GM18502 (cell line): Measurements from ENCODE around the gene ANKRD11.
"Not testable (repeated sequence)": the region's sequence is repeated elsewhere in the genome, so short reads cannot be mapped to it uniquely, and the experiment has no call there.

Experiments
- ATAC-seq: cut with Tn5 transposase; IDR thresholded peaks from one replicate; pipeline ENCODE4 v1.9.1; 2021; ENCODE audit warnings: mild to moderate bottlenecking; ENCODE audit not compliant: unreplicated experiment, poor library complexity

Gene ANKRD11

GRCh38 chr16:89261691-89262563, 228.4 kb downstream of the ANKRD11 start:
- ATAC-seq, result no peak

GRCh38 chr16:89259901-89260300, 230.5 kb downstream of the ANKRD11 start:
- ATAC-seq, result not testable (repeated sequence)

GRCh38 chr16:89257757-89258465, 232.4 kb downstream of the ANKRD11 start:
- no peak for ATAC-seq

- no peak for ATAC-seq
These were observed 233.1 kb downstream of the ANKRD11 start for GRCh38 chr16:89257281-89257731.

- ATAC-seq, result no peak
These were observed 233.6 kb downstream of the ANKRD11 start for GRCh38 chr16:89256651-89257254.

DNA sequence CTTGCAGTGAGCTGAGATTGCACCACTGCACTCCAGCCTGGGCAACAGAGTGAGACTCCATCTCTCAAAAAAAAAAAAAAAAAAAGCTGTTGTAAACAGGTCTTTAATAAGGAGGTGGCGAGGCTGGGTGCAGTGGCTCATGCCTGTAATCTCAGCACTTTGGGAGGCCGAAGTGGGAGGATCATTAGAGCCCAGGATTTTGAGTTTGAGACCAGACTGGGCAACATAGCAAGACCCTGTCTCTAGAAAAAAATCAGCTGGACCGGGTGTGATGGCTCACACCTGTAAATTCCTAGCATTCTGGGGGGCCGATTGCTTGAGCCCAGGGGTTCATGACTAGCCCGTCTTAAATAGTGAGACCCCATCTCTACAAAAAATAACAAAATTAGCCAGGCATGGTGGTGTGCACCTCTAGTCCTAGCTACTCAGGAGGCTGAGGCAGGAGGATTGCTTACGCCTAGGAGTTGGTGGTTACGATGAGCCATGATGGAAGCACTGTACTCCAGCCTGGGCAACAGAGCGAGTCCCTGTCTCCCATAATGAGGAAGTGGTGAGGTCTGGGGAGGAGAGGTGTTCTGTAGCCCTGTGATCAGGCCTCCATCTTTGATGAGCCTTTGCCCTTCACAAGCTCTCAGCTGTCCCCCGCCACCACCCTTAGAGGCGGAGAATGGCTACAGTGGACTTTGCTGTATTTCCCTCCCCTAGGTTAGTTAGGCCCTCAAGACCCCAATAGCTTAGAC, 236.6 kb downstream of the ANKRD11 start:
- no peak for ATAC-seq

DNA sequence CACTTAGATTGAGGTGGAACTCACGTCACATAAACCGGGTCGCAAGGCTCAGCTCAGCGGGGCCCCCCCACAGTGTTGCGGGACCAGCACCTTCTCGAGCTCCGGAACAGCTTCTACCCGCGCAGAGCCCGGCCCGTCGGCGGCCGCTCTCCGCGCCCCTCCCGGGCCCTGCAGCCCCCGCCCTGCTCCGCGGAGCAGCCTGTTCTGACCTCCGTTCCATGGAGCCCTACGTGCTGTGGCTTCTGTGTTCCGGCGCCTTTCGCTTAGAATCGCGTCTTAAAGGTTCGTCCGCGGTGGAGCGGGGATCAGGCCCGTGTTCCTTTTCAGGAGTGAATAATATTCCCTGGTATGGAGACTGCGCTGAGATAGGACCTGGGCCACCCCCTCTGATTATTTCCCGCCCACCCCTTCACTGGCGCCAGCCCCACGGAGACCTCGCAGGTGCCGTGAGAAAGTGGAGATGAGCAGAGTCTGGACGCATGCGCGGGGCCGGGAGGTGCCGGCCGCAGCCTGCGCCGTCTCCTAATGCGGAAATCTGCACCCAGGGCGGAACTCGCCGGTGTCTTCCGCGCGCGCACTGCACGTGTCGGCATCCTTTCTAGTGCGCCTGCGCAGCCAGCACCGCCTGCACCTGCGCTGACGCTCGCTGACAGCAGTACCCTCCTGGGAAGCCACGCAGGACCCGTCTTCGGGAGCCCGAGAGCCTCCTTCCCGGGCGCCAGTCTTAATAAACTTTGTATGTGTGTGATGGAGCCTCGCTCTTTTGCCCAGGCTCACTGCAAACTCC, 242.0 kb downstream of the ANKRD11 start:
- ATAC-seq, result no peak

- not testable (repeated sequence) for ATAC-seq
These were observed 242.7 kb downstream of the ANKRD11 start for GRCh38 chr16:89247734-89248075.

DNA sequence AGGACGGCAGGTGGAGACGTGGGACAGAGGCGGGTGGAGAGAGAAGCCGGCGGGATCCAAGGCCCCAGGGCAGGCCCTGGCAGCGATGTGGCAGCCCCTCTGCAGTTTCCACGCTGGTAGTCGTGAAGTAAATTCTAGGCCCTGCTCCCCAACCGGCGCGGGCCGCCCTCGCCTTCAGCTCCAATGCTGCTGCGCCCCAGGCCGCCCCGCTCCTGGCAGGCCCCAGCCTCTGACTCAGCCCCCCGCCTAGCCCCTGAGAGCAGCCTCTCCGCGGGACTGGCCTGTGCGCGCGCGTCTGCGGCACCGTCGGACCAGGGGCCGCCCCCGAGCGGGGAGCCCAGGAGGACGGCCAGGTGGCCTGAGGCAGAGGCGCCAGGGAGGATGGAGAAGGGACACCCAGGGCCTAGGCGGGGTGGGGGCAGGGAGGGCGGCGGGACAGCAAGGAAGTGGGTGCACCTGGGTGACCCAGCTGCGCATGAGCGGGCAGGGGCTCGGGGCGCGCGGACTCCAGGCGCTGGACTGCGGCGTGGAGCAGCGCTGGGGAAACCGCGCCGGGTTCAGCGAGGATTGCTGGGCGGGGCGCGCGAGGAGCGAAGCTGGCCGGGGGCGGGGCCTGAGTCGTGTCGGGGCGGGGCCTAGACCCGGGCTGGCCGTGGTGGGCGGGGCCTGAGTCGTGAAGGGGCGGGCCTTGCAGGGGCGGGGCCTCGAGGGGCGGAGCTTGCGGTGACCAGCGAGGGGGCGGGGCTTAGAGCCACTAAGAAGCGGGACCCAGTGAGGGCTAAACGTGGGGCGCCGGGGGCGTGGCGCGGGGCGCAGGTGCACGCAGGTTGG, 243.2 kb downstream of the ANKRD11 start:
- ATAC-seq, result peak; percentile 70

- ATAC-seq, result no peak
These were observed 243.9 kb downstream of the ANKRD11 start for GRCh38 chr16:89246383-89246902.

- no peak for ATAC-seq
These were observed 245.6 kb downstream of the ANKRD11 start for GRCh38 chr16:89244754-89245153.

DNA sequence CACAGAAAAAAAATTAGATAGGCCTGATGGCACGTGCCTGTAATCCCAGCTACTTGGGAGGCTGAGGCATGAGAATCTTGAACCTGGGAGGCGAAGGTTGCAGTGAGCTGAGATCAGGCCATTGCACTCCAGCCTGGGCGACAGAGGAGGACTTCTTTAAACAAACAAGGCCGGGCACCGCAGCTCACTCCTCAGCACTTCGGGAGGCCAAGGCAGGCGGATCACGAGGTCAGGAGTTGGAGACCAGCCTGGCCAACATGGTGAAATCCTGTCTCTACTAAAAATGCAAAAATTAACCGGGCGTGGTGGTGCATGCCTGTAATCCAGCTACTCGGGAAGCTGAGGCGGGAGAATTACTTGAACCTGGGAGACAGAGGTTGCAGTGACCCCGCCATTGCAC, 246.1 kb downstream of the ANKRD11 start:
- ATAC-seq, result not testable (repeated sequence)

DNA sequence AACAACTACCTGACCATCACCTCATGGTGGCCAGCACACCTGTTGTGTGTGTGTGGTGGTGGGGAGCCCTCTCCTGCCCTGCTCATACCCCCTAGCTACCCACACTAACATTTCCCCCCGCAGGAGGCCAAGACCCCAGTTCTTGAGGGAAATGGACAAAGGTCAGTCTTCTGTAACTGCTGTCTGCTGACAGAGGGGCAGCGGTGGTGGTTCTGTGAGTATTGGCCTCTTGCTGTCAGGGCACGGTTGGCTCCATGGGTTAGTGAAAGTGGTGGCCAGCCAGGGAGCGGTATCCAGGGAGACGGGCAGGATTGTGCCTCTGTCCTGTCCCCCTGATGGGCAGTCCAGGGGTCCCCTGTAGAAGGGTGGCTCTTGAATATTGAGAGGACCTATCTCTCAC, 246.7 kb downstream of the ANKRD11 start:
- no peak for ATAC-seq

DNA sequence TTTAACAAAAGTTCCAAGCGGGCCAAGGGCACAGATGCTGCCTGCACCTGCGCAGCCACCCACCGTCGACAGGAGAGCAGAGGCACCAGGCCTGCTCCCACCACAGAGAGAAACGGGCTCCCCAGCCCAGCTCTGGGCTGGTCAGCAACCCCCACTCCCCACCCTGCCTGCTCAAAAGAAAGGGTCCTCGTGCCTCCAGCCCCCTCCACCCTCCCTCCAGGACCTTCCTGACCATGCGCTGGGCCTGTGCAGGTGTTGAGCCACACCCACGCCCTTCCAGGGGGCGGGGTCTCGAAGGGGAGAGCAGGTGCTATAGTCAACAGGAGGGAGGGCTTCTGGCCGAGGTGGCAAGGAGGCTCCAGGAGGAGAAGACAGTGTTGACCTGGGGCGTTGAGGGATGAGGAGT, 247.6 kb downstream of the ANKRD11 start:
- ATAC-seq, result no peak

- ATAC-seq, result peak; percentile 71
These were observed 249.0 kb downstream of the ANKRD11 start for GRCh38 chr16:89241187-89242007.

GRCh38 chr16:89237733-89238132, 252.6 kb downstream of the ANKRD11 start:
- no peak for ATAC-seq

DNA sequence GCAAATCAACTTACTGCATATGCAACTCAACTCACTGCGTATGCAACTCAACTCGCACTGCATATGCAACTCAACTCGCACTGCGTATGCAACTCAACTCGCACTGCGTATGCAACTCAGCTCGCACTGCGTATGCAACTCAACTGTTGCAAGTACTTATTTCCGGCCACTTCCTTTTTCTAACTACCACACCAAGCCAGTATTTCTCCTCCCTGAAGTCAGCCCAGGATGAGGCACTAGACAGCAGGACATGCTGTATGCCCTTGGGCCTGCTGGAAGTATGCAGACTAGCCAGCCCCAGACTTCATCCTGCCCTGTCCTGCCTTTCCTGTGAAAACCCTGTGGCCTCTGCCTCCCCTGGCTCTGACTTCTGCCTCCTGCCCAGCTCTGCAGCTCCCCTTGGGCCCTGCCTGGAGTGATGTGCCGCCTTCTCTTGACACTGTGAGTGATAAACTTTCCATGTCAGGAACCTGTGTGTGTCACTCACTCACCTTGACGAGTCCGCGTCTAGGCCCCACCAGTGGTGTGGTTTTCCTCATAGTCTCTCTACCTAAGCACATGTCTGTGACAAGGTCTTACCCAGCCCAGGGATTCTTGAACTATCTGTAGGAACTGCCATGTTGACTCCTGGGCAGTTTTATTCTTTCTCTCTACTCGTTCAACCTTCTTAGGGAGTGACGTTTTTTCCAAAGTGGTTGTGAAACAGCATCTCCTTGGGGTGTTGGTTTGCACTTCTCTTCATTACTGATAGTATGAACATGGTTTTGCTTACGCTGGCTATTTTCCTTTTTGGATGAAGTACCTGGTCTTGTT, 256.5 kb downstream of the ANKRD11 start:
- no peak for ATAC-seq
